Activated CD4-positive, alpha-beta T cell treated with anti-CD3 and anti-CD28 coated beads for 48 hours (primary cell): ENCODE results near the gene PSKH1.
A peak's percentile ranks its signal among the peaks of the same experiment; 100 is the strongest.
"Not testable (repeated sequence)": the region's sequence is repeated elsewhere in the genome, so short reads cannot be mapped to it uniquely, and the experiment has no call there.

ENCODE experiments used
- DNase-seq: peaks from one replicate; pipeline ENCODE4 v3.0.0-alpha.2; 2020

The PSKH1 gene

DNA sequence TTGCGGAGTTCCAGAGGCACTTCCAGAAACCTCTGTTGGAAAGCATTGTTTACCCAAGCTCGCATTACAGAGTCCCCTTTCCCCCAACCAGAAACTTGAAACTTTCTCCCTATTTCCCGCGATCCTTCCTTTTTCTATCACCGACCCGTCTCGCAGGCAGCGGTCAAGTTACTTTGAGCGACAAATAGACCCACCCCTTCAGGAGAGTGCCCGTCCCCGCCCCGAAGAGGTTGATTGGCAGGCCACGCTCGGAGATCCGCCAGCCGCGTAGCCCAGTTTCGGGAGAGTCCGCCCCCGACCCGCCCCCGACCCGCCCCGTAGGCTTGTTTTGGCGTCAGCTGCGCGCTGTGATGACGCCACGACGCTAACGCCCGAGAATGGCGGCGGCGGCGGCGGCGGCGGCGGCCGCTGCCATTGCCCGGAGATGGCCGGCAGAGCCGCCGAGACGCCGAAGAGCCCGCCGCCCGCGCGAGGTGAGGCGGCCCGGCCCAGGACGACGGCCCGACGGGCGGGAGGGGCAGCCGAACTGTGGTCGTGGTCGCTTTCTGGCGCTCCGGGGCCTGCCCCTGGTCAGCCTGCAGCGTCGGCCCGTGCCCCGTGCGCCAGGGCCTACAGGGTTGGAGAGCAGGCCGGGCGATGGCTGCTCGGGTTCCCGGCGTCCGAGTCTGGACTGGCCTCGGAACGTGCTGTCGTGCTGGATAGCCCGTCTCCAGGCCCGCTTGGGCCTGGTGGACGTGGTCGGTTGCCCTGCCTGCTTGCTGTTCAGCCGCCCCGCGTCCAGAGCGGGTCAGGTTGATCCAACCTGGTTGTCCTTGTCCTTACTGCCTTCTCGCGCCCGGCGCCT is at the start of gene PSKH1:
Gene PSKH1, plus strand, starts transcription at position 356 of the 844 bp plus-strand sequence. CDS start 15,496 bp downstream, outside the sequence.
- peak; percentile 97 for DNase-seq

DNA sequence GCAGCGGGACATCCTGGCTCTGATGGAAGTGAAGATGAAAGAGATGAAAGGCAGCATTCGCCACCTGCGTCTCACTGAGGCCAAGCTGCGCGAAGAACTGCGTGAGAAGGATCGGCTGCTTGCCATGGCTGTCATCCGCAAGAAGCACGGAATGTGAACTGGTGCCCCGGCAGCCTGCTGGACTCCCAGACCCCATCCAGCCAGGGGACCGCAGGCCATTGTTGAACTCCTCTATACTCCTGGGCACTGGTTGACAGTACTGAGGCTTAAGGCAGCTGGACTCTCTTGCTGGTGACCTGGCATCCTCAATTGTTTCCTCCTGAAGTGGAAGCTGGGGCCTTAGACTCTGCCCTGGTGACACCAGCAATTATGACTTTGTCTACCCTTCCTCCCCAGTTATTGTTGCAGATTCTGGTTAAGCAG is 49.7 kb upstream of the PSKH1 start:
- DNase-seq = no peak

DNA sequence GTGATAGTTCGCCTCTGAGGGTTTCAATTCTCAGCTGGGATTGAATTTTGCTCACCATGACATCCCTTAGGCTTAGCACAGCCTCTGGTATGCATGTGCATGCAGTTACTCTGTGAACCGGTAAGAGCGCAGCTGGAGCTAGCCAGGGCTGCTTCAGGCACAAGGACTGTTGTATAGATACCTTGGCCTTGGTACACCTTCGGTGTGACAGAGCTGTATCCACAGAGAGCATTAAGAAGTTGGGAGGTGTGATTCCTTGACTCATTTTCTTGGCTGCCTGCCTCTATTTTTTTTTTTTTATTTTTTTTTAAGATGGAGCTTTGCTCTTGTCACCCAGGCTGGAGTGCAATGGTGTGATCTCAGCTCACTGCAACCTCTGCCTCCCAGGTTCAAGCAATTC is 48.6 kb upstream of the PSKH1 start:
- DNase-seq = no peak

DNA sequence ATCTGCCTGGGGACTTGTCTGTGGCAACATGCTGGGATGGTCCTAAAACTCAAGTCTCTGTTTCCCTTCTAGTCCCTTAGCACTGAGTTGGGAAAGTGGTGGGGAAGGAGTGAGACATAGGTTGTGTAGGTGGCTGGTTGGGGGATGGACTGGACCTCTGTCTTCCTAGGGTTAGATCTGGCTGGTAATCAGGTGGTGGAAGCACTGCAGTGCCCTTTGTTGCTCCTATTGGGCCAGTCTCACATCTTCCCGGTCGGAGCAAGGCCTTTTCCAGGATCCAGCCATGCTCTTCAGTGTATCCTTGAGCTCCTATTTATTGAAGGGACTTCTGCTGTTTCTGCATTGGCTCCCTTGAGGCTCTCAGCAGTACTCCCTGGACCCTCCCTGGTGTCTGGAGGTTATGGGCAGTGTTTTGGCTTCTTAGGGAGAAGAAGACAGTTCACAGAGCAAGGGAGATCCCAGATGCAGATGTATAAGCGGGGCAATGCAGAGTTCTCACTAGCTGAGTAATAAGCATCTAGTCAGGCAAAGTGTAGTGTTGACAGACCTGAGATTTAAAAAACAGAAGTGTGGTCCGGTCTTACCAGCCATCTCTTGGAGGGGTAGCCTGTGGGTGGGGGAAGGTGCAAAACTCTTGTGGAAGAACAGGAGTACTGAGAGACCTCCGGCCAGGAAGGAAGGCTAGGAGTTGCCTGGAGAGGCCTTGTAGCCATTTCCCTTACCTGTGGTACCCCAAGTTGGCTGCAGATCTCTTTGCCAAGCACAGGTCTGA is 47.6 kb upstream of the PSKH1 start:
- DNase-seq = no peak

DNA sequence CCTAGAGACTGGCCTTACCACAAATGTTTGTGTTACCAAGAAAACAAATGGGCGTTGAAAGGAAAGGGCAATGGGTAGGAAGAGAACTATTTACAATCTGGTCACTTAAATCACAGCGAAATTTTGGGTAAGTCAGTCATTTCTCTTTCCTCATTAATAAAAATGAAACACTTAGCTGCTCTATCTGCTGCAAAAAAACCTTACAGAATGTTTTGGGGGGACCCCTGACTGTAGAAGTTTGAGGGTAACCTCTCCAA is 47.1 kb upstream of the PSKH1 start:
- no peak for DNase-seq

DNA sequence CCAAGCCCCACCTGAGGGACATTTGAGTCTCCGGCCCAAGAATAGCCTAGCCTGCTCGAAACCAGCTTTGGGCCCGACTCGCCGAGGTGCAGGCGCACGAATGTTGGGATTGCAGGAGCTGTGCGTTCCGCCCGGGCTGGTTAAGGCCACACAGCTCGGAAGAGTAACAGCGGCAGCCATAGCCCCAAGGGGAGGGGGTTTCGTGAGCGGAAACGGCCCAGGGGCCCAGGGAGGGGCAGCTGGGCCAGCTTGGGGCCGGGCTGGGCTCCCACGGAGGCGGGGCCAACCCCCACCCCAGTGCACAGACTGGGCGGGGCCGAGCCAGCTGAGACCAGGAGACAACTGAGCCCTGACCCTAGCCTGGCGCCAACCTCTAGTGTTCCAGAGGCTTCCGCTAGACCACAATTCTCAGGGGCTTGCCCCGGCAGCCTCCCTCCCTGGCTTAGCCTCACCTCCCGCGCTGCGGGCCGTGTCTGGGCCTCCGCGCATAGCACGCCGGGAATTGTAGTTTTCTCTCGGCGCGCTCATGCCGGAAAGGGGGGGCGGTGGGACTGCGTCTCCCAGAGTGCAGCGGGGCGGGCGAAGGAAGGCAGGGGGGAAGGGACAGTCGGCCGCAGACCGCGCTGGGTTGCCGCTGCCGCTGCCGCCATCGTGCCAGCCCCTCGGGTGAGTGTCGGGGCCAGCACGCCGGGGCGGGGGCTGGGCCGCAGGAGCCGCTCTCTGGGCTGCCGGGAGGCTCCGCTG is 46.6 kb upstream of the PSKH1 start, which contains the start of gene NUTF2:
Gene NUTF2, plus strand, starts transcription at position 614 of the 744 bp plus-strand sequence. CDS start 18,198 bp downstream, outside the sequence.
- DNase-seq = peak; percentile 98

DNA sequence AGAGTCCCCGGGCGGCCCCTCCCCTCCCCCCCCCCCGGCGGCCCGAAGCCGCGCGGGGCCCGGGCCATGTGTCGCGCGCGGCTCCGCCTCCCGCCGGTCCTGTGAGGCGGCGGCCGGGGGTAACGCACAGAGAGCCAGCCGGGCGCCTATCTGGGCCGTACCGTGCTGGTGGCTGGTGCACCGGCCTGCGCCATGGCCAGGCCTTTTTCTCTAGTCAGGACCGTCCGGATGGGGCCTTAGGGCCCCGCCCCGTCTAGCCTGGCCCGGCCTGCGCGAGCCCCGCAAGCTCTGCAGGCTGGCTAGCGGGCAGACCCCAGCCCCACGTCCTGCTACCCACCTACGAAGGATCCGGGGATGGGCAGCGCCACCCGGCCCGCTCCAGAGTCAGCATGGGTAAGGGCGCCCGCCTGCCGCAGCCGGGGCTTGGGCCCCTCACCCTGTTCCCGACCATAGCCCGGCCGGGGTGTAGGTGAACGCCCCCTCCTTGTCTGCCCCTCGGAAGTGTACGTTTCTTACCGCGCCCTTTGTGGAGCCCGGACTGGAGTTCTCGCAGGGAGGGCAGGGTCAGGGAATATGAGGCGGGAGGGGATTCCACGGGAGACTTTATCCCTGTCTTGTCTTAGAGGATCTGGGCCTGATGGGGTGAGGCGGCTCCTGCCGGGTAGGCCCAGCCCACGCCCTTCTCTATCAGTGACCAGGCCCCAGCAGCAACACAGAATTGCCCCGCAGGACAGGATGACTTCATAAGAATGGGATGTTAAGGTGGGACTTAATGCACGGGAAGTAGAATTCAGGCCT is 45.8 kb upstream of the PSKH1 start, which contains the start of gene CENPT:
Gene CENPT, minus strand, starts transcription at position 630 of the 798 bp plus-strand sequence. CDS start 13,834 bp downstream, outside the sequence.
- peak; percentile 31 for DNase-seq

DNA sequence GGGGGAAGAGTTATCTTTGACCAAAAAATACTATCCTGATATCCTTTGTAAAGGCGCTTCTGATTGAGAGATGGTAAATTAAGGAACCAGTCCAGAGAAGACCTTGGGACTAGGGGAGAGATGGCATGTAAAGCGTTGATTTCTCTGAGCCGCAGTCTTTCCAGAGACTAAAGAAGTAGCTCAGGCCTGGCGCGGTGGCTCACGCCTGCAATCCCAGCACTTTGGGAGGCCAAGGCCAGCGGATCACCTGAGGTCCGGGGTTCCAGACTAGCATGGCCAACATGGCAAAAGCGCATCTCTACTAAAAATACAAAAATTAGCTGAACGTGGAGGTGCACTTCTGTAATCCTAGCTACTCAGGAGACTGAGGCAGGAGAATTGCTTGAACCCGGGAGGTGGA is 44.9 kb upstream of the PSKH1 start:
- no peak for DNase-seq

DNA sequence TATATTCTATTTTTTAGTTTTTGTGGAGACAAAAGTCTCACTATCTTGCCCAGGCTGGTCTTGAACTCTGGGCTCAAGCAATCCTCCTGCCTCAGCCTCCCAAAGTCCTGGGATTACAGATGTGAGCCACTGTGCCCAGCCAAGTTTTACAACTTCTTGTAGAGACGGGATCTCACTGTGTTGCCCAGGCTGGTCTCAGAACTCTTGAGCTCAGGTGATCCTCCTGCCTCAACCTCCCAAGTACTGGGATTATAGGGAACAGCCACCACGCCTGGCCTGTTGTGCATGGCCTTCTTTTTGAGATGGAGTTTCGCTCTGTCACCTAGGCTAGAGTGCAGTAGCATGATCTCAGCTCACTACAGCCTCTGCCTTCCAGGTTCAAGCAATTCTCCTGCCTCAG is 39.4 kb upstream of the PSKH1 start:
- no peak for DNase-seq

DNA sequence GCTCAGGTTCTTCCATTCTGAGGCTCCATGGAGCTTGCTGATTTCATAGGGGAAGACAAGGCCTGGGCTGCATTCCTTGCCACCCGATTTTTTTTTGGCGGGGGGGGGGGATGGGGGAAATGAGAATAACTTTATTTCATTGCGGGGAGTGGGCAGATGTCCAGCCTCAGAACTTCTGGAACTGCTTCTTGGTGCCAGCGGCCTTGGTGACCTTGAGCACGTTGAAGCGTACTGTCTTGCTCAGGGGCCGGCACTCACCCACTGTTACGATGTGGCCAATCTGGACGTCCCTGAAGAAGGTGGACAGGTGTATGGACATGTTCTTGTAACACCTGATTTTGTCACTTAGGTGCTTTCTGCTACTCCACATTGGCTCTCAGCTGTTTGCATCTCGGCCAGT is 37.3 kb upstream of the PSKH1 start:
- no peak for DNase-seq

DNA sequence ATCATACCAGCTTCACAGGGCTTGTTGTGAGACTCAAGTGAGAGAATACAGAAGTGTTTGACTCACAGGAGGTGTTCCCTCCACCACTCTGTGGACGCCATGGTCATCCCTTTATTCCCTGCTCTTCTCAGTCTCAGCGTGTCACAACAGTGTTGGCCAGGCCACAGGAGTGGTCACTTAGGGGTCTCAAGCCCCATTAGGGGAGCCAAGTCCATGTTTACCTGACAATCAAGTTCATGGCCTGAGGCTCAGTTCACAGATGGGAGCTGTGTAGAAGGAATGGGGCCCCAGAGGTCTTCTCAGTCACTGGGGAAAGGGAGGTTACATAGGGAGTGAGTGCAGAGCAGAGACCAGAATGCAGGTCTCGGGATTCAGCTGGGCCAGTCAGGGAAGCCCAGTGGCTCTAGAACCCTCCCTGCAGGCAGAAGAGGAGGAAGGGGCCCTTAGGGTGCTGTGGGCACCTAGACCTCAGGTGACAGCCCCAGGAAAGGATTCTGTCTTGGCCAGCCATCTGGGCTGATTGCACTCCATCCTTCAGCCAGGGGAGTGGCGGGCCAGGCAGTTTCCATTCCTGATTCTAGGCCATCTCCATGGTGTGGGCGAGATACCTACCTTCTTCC is 36.0 kb upstream of the PSKH1 start:
- DNase-seq = no peak

DNA sequence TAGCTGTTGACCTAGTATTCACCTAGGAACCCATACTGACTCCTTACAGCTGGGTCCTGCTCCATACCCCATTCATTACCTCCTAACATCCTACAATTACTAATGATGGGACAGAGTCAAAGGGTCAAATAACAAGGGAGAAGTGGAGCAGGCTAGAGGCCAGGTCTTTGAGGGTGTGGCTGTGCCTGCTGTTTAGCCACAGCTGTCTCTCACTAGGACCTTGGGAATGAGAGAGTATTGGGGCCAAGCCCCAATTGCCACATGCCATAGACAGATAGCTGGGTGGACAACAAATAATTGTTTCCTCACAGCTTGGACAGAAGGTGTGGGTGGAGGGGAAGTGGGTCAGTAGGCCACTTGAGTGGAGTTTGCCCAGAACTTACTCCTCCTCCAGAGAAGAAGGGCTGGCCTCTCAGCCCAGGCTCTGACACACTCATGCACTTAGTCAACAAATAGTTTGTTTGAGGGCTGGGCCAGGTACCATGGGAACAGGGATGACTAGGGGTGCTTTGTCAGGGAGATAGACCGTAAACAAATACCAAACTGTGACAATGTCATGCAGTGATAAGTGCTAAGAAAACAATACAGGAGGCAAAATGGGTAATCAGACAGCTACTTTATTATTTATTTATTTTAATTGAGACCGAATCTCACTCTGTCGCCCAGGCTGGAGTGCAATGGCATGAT is 35.4 kb upstream of the PSKH1 start:
- DNase-seq = peak; percentile 40

DNA sequence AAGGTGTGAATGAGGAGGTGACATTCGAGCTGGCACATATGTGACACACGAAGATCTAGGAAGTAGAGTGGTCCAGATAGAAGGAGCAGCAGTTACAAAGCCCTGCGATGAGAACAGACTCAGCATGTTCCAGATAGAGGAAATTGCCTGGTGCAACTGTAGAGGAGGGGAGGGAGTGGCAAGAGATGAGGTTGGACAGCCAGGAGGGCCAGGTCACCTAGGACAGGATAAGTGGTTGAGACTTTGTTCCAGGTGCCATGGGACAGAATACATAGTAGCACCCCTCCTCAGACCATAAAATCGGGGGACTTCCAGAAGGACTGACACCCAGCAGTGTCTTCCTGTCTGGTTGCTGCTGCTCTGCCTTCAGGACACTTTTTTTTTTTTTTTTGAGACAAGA is 34.6 kb upstream of the PSKH1 start:
- DNase-seq = no peak

DNA sequence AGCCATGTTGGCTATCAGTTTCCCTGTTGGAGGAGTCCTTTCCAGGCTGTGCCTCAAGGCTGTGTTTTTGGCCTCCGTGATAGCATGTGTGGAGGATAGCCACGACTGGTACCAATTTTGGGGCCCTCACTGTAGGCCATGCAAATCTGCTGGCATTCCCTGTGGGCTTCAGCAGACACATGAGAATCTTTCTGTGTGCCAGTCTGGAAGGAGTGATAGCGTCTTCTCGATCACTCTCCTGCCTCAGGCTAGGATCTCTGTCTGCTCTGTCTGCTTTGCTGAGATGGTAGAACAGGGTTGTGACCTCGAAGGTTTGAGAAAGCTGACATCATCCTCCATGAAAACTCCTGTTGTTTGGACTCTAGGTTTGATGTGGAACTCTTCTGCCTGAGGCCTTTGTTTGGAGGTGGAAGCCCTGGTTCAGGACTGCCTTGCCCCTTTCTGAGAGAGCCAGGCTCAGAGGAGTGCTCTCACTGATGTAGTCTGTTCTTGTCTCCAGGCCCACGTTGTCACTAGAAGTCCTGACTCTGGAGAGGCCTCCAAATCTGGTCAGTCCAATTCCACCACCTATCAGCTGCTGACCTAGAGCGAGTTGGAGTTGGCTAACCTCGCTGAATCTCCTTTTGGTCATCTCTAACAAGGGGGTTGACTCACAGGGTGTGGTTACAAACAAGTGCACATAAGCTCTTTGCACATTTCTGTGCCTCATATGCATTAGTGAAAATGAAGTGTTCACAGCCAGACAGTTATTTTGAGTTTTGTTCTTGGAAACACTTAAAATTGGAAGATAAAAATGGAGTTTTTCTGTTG is 32.3 kb upstream of the PSKH1 start:
- no peak for DNase-seq

DNA sequence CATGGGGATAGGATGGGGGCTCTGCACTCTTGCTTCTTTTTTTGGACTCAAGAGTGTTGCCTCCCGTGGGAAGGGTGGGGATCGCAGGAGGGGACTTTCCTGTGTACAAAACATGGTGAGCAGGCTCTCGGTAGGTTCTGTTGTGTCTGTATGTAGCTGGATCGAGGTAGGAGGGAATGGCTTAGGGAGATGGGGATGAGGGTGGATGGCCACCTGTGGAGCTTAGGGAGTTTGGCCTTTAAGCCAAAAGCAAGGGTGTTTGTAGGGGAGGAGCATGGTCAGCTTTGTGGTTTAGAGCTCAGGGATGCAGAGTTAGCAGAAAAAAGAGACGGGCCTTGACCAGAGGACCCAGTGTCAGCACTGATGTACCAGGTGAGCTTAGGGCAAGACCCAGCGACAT is 31.2 kb upstream of the PSKH1 start:
- no peak for DNase-seq

DNA sequence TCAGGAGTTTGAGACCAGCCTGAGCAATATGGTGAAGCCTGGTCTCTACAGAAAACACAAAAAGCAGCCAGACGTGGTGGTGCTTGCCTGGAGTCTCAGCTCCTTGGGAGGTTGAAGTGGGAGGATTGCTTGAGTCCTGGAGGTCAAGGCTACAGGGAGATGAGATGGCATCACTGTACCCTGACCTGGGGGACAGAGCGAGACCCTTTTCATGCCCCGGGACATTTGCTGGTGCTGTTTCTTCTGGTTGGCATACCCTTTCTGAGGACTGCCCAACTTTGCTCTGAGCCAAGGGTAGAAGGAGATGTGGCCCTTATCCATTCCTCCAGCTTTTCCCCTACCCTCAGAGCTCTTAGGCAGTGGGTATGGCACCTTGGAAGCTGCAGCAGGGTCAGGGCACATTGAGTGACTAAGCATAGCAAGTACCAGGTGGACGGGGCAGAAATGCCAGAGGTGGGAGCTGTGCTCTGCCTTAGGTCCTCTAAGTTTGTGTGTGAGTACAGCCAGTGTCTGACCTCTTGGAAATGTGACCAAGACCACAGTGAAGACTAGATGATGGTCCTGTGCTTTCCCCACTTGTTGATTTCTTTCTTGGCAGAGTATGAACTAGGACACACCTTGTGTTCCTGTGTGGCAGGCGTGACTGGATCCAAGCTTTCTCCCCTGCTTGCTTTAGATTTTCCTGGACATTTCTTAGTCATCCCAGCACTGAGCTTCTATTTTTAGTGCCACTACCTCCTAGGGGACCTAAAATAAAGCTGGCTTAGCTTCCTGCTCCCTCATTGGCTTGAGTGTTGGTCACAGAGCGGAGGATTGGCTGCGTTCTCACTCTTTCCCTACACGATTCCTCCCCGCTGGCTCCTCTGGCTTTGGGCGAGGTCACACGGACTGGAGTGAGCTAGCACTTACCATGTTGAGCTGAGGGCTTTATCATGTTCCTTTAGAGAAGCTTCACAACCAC is 30.2 kb upstream of the PSKH1 start:
- DNase-seq = no peak

DNA sequence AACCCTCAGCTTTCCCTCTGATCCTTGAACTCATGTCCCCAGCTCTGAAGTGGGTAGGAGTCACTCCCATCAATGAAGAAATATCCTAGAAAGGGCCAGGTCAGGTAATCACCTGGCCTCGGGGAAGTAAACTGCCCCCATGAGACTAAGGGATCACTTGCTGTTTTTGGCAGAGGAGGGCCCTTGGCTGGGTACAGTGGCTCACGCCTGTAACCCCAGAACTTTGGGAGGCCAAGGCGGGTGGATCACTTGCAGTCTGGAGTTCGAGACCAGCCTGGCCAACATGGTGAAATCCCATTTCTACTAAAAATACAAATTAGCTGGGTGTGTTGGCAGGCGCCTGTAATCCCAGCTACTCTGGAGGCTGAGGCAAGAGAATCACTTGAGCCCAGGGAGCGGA is 29.0 kb upstream of the PSKH1 start:
- DNase-seq = not testable (repeated sequence)

DNA sequence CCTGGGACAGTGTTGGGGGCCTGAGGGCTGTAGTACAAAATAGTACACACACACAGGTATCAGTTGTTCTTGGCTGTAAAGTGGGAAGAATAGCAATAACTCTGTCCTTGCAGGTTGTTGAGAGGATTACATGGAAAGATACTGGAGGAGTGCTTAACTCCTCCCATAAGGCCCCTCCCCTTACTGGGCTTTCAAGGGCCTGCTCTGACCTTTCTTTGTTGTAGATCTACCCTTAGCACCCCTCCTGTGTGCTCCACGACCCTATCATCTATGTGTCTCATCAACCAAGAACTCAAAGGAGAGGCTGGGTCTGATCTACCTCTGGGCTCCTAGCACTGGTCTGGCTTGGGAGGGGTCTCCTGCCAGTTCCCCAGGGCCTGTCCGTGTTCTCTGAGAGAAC is 28.5 kb upstream of the PSKH1 start:
- no peak for DNase-seq

DNA sequence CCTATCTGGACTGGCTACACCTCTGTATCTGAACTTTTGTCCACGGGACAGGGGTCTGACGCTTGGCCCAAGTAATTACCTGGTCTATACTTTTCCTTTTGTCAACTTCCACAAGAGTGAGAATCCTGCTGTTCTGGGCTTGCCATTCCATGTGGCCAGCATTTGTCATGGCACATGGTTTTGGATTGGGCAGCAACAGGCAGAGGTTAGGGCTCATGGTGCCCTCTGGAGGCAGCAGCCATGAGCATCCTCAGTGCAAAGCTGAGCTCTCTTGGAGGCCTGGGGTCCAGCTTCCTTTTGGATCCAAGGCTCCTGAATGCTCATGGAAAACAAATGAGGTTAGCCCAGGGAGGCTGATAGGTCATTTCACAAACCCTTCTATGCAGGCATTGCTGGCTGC is 27.7 kb upstream of the PSKH1 start:
- no peak for DNase-seq
